Stimulated activated CD8-positive, alpha-beta memory T cell treated with anti-CD3 and anti-CD28 coated beads, Interleukin-15, amount 100 ng/mL, for 24 hours (primary cell): Measurements from ENCODE around the gene SEMA5B.

Source experiments
- DNase-seq: peaks from one replicate; pipeline ENCODE4 v3.0.0-alpha.2; 2020; ENCODE audit warnings: low read depth

SEMA5B gene

DNA sequence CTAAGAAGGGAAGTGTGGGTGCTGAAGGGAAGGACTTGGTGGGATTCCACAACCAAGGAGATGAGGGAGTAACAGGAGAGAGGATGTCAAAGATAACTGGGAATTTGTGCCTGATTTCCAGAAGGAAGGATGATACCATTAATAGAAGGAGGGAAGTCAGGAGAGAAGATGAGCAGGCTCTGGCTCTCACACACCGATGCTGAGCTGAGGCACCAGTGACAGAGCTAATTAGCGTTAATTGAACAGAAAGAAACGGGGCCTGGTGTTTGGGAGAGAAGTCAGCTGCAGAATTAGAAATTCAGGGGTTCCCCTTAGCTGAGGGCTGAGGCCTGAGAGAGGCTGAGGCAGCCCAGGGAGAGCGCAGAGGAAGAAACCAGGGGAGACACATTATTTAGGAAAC lies 27.4 kb upstream of the SEMA5B start:
- DNase-seq, result no peak

DNA sequence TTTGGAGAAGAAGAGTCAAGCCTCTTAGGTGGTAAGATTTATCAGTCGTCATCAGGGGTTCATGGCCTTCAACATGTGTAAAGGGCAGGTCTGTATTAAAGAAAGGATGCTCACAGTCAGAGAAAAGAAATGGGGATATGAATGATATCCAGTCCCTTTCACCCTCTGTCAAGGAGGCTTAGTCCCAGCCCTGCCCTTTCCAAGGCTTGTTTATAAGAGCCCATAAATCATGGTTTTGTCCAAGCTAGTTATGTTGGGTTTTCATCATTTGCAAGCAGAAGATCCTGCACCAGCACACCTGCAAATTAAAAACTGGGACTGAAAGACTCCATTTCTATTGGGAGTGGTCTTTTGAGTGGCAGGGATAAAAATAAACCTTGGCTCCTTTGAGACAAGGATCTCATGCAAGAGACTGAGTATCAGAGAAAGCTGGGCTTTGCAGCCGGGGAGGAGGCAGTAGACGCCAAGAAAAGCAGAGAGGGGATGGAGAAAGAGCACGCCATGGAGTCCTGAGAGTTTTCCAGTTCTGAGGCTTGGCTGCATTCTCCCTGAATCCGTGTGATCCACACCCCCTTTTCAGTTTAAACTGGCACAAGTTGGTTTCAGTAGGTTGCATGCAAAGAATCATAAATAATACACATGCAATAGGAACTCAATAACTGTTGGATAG lies 26.7 kb upstream of the SEMA5B start:
- DNase-seq, result no peak

DNA sequence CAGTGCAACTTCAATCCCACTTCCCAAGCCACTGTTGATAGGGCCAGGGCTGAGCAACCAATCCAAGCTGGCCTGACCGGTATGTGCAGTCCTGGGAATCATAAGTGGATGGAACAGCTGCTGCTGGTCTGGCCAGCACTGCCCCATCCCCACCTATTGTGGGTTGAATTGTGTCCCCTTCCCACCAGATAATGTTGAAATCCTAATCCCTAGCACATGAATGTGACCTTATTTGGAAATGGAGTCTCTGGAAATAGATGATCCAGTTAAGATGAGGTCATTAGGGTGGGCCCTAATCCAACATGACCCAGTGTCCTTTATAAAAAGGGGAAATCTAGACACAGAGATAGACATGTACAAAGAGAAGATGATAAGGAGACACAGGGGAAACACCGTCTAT lies 25.5 kb upstream of the SEMA5B start:
- no peak for DNase-seq

- DNase-seq, result no peak
Observed at GRCh38 chr3:123050666-123051065, 23.1 kb upstream of the SEMA5B start.

DNA sequence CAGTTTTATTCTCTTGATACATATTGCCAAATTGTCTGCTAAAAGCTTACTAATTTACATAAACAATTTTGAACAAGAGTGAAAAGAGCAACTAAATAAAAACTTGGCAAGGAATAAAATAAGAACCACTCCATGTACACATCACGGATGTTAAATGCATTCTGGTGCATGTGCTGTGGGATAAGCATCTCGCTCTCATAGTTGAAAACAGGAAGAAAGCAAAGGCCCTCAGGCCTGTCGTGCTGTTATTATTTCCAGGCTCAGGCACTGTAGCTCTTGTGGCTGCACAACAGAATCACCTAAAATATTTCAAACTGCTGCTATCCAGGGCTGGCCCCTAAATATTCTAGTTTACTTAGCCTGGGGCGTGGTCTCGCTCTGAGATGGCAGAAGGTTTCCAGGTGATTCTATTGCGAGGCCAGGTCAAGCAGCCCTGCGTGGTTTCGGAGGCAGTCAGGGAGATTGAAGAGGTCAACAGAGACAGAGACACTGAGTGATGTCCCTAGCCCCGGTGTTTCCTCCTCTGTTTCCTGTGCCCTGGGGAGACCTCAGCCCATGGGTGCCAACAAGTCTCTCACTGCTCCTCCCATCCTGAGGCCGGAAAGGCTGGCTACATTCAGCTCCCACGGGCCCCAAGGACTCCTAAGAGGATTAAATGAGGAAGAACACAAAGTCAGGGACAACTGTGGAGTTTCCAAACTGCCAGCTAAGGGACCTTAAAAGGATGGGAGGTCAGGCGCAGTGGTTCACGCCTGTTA lies 21.1 kb upstream of the SEMA5B start:
- no peak for DNase-seq

GRCh38 chr3:123047062-123047319 lies 19.4 kb upstream of the SEMA5B start:
- no peak for DNase-seq

DNA sequence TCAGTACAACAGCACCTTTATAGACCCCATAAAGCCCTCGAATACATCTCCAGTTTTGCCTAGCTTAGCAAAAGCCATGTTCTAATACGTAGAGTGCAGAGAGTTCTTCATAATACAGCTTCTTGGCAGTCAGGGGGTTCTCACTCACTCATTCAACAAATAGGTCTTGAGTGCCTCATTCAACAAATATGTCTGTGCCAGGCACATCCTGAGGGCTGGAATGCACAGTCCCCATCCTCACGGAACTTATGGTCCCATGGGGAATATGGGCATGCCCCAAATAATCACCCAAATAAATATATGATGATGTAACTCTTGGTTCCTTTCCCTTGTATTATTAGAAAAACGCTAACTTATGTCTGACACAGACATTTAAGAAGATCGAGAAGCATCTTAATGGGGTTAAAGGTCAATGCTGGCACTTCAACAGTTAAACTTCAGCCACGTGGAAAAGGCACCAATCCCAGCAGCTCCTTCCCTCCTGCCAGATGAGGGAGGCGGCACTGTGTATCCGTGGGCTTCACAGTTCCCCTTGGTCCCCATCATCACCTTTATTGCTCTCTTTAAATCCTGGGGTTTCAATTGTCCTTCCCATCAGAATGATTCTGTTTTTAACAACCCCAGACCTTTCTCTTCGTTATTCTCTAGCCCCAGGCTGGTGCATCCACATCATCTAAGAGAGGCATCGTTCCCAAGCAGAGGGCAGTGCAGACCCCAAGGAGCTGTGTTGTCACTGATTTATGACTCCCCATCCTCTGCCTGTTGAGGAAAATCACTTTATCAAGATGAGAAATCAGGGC lies 18.9 kb upstream of the SEMA5B start:
- DNase-seq, result no peak

GRCh38 chr3:123044981-123045763 lies 17.6 kb upstream of the SEMA5B start:
- no peak for DNase-seq

DNA sequence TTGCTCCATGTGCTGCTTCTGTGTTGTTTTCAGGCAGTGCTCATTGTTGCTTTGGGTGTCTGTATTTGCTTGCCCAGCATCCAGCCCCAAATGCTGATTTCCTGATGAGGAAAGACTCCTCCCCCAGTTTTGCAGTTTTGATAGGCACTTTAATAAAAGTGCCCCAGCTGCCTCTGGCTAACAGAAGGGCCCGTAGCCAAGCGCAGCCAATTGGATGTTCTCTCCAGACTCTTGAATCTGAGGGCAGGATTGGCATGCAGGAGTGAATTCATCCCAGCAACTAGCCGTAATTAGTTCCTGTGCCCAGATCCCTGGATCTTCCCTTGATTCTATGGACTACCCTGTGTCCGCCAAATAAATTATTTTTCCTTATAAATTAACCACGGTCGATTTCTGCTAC lies 14.8 kb upstream of the SEMA5B start:
- DNase-seq, result no peak

- no peak for DNase-seq
Observed at GRCh38 chr3:123039178-123039577, 11.6 kb upstream of the SEMA5B start.

DNA sequence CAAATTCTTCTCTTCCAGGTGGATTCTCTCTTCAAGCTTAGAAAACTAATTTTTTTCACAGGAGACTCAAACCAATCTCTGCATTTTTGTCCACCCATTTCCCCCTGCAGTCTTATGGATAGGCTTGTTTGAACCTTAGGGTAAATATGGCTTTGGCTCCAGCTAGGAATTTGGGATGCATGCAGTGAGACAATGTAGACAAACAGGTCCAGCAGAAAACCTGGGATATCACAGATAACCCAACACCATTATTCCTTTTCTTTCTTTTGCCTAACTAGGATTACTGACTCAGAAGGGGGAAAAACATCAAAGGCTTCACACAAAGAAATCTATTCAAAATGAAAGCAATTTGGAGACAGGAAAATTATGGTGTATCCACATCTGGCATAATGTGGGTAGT lies 11.2 kb upstream of the SEMA5B start:
- no peak for DNase-seq

DNA sequence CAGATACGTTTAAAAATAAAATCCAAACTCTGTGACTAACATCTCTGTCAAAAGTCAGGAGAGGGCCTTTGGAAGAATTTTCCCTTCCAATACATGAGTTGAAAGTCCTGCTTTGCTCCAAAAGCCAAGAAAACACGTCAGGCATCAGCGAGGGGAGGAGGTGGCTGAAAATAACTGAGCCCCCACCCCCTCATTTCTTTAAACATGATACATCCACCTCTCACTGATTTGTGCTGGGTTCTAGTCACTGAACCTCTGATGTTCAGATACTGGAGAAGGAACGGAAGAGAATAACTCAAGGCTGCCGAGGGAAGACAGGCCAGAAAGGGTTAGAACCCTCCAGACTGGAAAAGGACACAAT lies 9.4 kb upstream of the SEMA5B start:
- DNase-seq, result no peak

- DNase-seq, result no peak
Observed at GRCh38 chr3:123036352-123037014, 8.9 kb upstream of the SEMA5B start.

DNA sequence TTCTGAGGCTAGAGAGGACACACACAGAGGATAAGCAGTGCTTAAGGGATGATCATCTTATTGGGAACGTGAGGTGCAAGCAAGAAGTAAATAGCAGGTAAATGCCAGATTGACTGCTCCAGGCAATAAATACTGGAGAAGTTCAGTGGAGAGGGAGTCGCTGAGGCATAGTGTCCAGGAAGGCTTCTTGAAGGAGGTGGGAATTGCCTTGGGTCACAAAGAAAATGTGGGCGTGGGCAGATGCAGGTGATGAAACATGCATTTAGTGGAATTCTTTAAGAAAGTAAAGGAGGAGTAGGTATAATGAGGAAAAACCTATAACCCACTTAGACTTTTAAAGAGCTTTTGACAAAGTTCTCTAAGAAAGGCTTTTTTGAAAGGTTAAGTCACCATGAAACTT lies 7.4 kb upstream of the SEMA5B start:
- no peak for DNase-seq

- no peak for DNase-seq
Observed at GRCh38 chr3:123034120-123034519, 6.6 kb upstream of the SEMA5B start.

- DNase-seq, result no peak
Observed at GRCh38 chr3:123032057-123032456, 4.5 kb upstream of the SEMA5B start.

DNA sequence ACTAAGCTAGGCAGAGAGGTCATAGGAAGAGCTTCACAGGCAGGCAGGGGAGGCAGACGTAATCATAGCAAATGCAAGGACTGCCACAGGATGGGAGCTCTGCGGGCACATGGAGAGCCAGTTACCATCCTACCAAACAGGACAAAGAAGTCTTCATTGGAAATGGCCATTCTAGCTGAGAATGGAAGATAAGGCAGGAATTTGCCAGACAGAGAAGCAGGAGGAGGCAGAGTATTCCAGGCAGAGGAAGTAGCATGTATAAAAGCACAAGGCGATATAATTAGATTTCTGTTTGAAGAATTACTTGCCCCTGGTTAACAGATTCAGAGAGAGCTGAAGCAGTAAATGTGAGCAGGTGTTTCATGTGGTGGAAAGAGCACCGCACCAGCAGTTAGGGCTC lies 3.5 kb upstream of the SEMA5B start:
- no peak for DNase-seq

GRCh38 chr3:123028233-123028828 lies 768 bp upstream of the SEMA5B start:
- DNase-seq, result no peak

DNA sequence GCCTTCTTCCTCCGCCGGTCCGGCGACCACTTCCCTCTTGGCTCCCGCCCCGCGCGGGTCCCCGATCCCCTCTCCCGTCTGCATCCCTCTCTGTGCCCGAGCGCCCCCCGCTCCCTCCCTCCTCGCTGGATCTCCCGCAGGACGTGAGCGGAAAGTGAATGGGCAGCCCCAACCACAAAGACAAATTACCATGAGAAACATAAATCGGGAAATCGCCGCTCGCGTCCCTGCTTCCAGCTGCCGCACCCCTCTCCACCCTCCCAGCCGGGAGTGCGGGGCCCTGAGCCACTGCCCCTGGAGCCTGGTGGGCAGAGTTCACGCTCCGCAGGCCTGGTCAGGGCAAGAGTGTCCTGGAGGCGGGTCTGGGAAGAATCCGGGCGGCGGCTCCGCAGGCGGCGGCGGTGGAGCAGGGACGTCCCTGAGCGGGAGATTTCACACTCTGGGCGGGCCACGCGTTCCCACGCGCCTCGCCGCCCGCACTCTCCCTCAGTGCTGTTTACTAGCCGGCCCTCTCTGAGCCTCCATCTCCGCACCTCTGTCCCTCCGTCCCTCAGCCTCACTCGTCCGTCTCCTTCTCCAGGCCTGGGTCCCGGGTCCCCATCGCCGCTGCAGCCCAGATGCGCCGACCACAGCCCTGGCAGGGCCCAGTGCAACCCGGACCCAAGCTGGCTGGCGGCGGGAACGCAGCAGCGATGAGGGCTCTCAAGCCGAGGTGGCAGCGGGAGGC lies 835 bp downstream of the SEMA5B start:
- DNase-seq, result no peak

- DNase-seq, result no peak
Observed at GRCh38 chr3:123025642-123026521, 1.7 kb downstream of the SEMA5B start.
